SK-N-SH treated with all-trans-retinoic acid at 6 μM for 48 hours (cell line): ENCODE measurements around the gene HMSD.

Experiments used
- CSRNP3 ChIP-seq: fragments of 250-450 bp; sonication (Bioruptor Pico); IDR thresholded peaks from 2 replicates; pipeline ENCODE4 v1.5.1; 2021; ENCODE audit warnings: mild to moderate bottlenecking, moderate library complexity
- RARB ChIP-seq: fragments of 250-450 bp; sonication (Bioruptor Pico); IDR thresholded peaks from 2 replicates; pipeline ENCODE4 v1.8.0; 2021; ENCODE audit warnings: mild to moderate bottlenecking, moderate library complexity
- TOX ChIP-seq: fragments of 250-450 bp; sonication (Bioruptor Pico); IDR thresholded peaks from 2 replicates; pipeline ENCODE4 v1.8.0; 2021; ENCODE audit warnings: mild to moderate bottlenecking, moderate library complexity, borderline replicate concordance
- ZC3H10 ChIP-seq: fragments of 250-450 bp; sonication (Bioruptor Pico); IDR thresholded peaks from 2 replicates; pipeline ENCODE4 v1.5.1; 2021; ENCODE audit warnings: mild to moderate bottlenecking, moderate library complexity
- ZFP3 ChIP-seq: fragments of 250-450 bp; sonication (Bioruptor Pico); IDR thresholded peaks from 2 replicates; pipeline ENCODE4 v1.5.0; 2020; ENCODE audit warnings: mild to moderate bottlenecking, moderate library complexity

- TF ChIP-seq ZFP3 (CRISPR knock-in tag) (no peak), CSRNP3 (no peak), ZC3H10 (CRISPR knock-in tag) (no peak), TOX (CRISPR knock-in tag) (no peak), RARB (CRISPR knock-in tag) (no peak)
These were observed 21.7 kb downstream of the HMSD start for GRCh38 chr18:63970809-63971205.
